Activated T-cell treated with anti-CD3 and anti-CD28 coated beads for 4 hours (primary cell): ENCODE results near the gene CFAP46.

Experiments used
- DNase-seq: peaks from one replicate; pipeline ENCODE4 v3.0.0-alpha.2; 2020

The CFAP46 gene

DNA sequence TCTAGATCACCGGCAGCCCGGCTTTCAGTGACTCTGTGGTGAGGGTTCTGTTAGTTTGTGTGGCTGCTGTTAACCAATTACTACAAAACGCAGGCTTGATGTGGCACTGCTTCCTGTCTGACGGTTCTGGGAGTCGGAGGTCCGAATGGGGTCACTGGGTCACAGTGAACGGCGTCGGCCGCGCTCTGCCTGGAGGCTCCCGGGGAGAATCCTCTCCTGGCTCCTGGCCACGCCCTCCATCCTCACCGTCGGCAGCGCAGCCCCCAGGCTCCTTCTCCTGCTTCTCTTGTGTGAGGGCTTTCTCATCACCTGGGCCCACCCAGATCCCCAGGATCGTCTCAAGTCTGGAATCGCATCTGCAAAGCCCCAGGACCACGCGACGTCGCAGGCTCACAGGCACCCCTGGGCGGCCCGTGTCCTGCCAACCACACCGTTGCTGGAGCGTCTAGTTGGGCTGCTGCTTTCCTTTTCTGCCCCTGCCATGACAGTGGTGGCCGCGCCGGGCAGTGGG lies 124.6 kb downstream of the CFAP46 start:
- no peak for DNase-seq

DNA sequence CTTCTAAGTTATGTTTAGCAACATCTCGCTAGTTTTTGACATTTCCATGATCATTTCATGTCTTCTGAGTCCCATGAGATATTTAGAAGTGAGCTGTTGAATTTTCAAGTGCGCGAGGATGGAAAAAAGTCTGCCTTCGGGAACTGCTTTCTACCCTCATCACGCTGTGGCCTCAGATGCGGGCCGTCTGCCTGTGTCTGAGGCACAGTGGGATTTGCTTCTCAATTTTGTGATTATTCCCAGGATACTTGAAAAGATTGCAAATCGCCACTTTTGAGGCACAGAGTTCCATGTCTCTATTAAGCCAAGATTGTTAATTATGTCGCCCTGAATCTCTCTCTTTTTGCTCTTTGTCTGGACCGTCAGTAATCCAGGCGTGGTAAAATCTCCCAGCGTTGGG lies 125.7 kb downstream of the CFAP46 start:
- no peak for DNase-seq

- DNase-seq: no peak
These were observed 127.1 kb downstream of the CFAP46 start for GRCh38 chr10:132815168-132815857.

- DNase-seq: no peak
These were observed 127.9 kb downstream of the CFAP46 start for GRCh38 chr10:132814469-132814856.

DNA sequence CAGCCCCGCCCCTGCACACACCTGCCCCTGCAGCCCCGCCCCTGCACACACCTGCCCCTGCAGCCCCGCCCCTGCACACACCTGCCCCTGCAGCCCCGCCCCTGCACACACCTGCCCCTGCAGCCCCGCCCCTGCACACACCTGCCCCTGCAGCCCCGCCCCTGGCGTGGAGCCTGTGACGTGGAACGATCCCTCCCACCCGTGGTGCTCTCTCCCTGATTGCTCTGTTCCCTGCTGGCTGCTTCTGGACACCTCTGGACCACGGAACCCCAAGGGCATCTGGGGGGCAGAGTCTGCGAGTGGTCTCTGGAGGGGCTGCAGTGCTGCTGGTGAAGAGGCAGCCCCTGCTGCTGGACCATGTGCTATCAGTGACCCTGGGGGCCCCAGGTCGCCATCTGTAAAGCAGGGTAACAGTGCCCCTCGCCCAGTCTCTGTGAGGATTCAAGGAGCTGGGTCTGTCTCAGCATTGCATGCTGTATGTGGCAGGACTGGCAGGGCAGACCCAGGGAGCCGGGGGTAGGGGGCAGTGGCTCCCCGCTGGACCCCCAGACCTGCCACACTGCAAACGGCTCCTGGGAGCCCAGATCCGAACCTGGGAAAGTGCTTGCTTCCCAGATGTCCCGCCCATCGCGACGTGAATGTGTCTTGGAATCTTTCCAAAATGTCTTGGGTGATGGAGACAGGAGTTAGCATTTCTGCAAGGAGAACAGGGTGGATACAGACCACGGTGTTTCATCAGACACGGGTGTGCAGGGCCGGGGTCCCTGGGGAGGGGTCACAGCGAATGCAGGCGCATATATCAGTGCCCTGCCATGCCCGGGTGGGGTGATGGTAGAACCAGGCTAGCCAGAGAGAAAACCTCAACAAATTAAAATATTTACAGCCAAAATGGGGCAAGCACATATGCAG lies 128.6 kb downstream of the CFAP46 start:
- no peak for DNase-seq

DNA sequence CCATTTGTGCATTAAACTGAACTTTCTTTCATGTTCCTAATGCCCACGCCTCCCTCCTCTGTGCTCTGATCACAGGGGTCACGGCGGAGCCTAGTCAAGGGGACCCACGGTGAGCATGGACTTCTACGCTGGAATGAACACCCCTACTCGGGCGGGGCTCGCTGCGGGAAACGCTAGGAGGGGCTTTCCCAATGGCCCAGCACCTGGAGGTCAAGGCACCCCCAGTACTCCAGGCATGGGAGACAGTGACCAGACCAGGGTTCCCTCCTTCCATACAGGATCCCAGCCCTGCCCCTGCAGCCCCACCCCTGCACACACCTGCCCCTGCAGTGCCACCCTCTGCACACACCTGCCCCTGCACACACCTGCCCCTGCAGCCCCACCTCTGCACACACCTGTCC lies 129.4 kb downstream of the CFAP46 start:
- DNase-seq: no peak

DNA sequence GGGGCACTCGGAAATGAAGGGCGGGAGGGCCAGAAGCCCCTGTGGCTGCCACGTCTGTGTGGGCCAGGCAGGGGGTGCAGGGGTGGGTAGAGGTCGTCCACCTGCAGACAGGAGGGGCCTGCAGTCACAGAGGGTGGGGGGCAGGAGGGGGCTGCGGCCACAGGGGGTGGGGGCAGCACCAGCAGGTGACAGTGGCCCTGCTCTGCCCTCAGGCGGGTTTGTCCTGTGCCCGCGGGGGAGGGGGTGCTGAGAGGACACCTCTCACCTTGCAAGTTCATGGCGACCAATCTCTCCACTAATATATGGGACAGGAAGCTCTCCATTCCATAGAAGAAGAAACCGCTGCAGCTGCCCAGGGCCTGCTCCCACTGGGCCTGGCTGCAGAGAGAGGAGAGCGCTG lies 129.8 kb downstream of the CFAP46 start:
- DNase-seq: no peak

- DNase-seq: no peak
These were observed 130.4 kb downstream of the CFAP46 start for GRCh38 chr10:132811891-132812481.

- DNase-seq: no peak
These were observed 131.3 kb downstream of the CFAP46 start for GRCh38 chr10:132810807-132811700.

DNA sequence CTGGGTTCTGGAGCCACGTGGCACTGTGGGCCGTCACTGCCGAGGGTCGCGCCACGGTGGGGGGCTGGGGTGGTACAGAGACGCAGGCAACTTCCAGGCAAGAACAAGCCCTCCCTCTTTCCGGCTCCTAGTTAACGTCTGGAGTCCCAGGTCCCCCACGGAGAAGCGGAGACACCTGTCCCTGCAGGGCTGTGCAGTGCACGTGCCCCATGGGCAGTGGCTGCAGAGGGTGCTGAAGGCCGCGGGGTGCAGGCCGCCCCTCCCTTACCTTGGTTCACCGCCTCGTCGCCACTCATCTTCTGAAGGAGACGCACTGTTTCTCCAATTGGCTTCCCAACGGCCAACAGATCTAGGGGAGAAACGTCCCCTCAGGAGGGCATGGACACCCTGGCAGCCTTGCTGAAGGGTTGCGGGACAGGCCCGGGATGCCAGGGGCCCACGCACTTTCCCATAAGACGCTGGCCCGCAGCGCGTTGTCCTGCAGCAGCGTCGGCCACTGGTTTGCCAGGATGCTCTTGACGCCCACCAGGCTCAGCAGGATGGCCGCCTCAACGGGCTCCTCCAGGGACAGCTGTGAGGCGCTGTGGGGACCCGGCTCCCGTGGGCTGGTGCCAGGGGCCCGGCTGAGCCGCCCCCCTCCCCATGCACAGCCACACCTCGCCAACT lies 132.1 kb downstream of the CFAP46 start:
- no peak for DNase-seq

- no peak for DNase-seq
These were observed 132.9 kb downstream of the CFAP46 start for GRCh38 chr10:132809232-132810140.

DNA sequence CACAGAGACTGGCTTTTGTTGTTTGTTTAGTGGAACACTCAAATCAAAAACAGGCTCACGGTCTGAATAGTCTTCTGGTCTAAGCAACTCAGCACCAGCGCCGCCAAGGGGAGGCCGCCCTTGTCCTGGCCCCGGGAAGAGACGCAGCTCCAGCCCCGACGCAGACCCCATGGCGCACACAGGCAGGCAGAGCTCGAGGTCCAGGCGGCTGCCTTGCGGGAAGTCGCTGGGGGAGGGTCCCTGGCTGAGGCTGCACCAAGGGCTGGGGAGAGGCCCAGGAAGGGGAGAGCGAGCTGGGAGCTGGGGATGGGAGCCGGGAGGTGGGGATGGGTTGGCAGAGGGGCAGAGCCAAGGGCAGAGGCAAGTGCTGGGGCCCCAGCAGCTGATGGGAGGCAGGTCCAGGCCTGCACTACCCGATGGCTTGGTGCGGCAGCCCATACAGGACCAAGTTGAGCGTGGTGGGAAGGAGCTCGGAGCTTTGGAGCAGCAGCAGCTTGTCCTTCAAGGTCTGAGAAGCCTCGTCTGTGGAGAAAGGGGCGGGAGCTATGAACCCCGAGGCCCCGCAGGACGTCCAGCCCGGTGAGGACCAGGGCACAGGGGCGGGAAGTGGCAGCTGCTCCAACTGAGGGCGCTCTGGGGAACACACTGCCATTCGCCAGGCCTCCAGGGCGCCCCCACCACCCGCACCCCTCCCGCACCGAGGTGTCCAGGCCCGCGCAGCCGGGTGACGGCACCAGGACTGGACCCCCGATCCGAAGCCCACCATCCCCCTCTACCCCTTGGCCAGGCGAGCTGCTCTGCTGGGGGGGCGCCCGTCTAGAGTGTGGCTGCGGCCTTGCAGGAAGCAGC lies 133.8 kb downstream of the CFAP46 start:
- no peak for DNase-seq

DNA sequence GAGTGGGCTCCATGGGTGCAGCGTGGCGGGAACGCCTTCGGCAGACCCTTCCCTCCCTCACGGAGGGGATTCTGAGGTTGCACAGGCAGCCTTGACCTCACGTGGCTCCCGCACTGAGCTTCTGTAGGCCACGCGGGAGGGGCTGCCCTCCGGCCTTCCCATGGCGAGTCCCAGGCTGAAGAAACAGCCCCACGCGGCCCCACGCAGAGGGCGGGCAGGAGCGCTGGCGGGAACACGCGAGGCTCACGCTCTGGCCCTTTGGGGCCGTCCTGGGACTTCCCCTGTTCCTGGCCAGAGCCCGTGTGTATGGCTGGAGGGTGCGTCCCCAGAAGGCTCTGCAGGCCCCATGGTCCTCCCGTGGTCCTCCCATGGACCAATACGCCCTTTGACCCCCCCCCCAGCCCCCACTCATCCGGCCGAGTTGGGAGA lies 134.7 kb downstream of the CFAP46 start:
- DNase-seq: no peak

DNA sequence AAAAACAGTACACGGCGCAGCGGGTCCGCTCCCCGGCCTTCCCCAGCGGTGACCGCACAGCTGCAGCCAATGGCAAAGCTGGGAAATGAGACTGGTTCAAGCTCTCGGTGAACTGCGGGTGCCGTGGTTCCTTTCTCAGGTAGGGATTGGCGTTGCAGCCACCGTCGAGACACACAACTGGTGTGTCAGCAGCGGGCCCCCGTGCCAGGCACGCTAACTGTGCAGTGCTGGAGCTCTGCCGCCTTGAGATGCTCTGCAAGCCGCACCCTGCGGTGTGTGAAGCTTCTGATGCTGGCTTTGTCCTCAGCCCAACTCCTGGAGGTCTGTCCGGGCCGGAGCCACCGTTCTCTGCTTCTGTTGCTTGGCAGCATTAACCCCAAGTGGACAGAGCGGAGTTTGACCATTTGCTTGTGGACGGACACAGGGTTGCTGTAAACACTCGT lies 135.8 kb downstream of the CFAP46 start:
- no peak for DNase-seq

DNA sequence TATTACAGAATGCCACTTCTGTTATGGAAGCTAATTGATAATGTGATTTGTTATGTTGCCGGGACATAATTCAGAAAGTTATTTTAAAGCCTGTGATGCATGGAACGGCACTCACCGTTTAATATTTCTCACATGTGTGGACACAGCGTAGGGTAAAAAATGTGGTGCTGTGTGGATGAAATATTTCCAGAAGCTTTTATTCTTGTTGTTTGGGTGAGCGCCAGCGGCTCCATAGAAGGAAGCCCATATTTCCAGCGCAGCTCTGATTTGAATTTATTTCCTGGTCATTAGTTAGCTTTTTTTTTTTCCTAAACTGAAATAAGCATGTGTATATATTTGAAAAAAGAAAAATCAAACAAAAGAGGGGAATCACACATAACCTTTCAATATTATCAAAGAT lies 136.3 kb downstream of the CFAP46 start:
- DNase-seq: no peak

DNA sequence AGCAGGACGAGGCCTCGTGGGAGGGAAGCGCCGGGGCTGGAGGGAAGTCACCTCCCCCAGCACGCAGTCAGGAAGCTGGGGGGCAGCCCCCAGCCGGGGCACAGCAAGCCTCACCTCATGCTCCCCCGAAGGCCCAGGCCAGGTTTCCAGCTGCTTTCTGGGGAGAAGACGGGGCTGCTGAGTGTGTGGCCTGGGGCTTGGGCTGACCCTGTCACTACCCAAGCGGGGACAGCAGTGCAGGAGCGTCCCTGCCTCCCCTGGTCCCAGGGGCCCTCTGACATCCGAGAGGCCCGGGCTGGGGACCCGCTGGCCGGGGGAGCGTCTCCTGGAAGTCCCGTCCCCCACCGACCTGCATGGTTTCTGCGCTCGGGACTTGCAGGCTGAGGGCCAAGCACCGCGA lies 136.8 kb downstream of the CFAP46 start:
- no peak for DNase-seq

- DNase-seq: no peak
These were observed 137.5 kb downstream of the CFAP46 start for GRCh38 chr10:132804785-132805426.

DNA sequence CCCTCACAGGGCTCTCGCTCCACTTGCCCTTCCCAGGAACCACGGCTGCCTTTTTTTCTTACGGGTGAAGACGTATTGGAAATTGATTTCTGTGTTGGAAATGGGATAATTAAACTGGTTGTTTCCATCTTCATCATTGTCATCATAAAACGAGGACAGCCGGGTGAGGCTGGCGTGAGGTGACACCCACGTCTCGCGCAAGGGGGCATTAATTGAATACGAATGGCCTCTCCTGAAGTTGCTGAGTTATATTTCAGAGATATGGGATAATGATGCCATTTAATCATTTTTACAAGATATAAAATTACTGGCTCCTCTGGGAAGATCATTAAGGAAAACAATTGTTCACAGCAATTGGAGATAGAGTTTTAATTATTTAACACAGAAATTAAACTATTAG lies 138.1 kb downstream of the CFAP46 start:
- no peak for DNase-seq
